Measurements from ENCODE around the gene APOO.
A peak's percentile ranks its signal among the peaks of the same experiment; 100 is the strongest.
"Not testable (repeated sequence)": the region's sequence is repeated elsewhere in the genome, so short reads cannot be mapped to it uniquely, and the experiment has no call there.

The APOO gene

GRCh38 chrX:23901805-23902204 is 5.9 kb downstream of the APOO start:
- peak; percentile 71 for DNase-seq

- DNase-seq = no peak
Measured at GRCh38 chrX:23901060-23901459, 6.7 kb downstream of the APOO start.

- DNase-seq = no peak
Measured at GRCh38 chrX:23900220-23900797, 7.4 kb downstream of the APOO start.

DNA sequence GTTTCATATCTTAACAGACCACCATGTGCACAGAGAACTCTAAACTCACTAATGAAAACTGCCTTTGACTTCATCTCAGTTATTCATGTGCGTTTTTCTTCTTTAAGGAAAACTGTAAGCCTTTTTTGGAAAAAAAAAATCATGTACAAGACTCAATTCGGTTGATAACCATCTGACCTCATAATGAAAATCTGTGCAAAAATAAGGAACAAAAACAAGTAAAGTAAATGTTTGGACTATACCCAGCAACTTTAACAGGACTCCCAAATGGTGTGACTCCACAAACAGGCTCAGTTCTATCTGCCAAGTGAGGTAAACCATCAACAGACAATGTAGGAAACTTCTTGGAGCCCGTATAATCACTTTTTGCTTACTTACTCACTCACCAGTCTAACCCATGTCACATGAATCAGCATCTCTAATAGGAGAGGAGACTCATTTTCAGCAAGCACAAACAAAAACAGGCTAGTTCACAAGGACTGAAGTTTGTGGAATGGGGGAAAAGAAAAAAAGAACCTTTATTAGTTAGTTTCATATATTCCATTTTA is 9.3 kb downstream of the APOO start:
- no peak for DNase-seq

DNA sequence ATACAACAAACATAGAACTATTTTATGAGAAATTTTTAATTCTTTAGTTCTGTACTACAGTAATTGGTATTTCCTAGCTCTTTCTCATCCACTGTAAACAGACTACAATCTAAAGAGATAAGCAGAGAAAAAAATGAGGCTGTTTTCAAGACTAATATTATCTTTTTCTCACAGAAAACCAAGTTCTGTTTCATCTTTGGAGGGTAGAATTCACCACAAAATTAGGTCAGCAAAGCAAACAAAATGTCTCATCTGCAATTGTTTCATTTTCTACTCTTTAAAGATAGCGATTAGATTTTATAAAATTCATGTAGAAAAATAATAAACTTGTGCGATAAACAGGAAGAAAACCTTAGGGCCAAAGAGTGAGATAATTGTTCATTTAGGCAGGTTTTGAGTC is 10.8 kb downstream of the APOO start:
- no peak for DNase-seq

GRCh38 chrX:23896539-23896938 is 11.2 kb downstream of the APOO start:
- DNase-seq = not testable (repeated sequence)

DNA sequence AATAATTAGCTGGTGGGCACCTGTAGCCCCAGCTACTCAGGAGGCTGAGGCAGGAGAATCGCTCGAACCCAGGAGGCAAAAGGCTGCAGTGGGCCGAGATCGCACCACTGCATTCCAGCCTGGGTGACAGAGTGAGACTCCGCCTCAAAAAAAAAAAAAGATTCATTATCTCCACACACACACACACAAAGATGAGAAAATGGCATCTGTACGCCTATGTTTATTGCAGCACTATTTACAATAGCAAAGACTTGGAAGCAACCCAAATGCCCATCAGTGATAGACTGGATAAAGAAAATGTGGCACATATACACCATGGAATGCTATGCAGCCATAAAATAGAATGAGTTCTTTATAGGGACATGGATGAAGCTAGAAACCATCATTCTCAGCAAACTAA is 12.7 kb downstream of the APOO start:
- not testable (repeated sequence) for DNase-seq

DNA sequence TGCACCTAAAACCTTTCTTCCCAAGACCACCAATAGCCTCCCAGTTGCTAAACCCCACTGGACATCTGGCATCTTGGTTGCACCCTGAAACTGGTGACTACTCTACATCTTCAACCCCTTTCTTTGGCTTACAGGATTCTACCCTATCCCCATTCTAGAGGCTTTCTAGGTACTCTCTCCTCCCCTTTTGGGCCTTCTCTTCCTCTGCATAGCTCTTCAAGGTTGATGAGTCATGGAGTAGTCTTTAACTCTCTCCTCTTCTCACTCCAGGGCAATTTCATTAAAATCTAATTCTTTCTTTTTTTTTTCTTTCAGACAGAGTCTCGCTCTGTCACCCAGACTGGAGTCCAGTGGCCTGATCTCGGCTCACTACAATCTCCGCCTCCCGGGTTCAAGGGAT is 16.8 kb downstream of the APOO start:
- no peak for DNase-seq

DNA sequence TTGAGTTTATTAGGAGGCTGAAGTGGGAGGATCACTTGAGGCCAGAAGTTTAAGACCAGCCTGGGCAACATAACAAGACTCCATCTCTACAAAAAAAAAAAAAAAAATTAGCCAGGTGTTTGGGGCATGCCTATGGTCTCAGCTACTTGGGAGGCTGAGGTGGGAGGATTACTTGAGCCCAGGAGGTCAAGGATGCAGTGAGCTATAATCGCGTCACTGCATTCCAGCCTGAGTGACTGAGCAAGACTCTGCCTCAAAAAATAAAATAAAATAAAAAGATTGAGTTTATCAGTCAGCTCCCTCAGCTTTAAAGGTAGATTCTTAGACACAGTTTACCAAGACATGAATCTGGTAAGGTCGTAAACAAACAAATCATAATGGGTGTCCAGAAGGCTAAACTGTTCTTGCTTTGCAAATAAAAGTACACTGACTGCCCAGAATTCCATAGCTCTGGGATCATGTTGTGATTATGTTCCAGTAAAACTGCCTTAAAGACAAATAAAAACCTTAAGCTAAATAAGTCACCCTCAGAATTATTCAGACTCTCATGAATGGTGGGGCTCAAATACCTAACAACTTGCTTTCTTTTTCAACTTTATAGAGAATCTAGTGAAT is 18.7 kb downstream of the APOO start:
- no peak for DNase-seq

- no peak for DNase-seq
Measured at GRCh38 chrX:23887918-23888317, 19.8 kb downstream of the APOO start.

DNA sequence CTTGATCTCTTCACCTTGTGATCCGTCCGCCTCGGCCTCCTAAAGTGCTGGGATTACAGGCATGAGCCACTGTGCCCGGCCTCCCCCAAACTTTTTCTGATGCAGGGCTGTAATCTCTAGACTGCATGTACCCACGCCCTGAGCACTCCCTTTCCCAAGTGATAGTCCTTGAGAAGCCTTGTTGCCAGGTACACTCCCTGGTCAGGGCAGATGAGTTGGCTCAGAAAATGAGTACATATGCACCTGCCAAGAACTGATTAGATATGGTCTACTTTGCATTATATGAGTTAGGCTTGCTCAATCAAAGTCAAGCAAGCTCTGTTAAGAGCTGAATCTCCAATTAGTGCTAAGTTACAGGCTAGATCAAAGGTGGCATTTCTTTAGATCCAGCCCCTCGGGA is 20.3 kb downstream of the APOO start:
- no peak for DNase-seq

GRCh38 chrX:23885803-23886202 is 21.9 kb downstream of the APOO start:
- no peak for DNase-seq

- DNase-seq = no peak
Measured at GRCh38 chrX:23884427-23885024, 23.2 kb downstream of the APOO start.

DNA sequence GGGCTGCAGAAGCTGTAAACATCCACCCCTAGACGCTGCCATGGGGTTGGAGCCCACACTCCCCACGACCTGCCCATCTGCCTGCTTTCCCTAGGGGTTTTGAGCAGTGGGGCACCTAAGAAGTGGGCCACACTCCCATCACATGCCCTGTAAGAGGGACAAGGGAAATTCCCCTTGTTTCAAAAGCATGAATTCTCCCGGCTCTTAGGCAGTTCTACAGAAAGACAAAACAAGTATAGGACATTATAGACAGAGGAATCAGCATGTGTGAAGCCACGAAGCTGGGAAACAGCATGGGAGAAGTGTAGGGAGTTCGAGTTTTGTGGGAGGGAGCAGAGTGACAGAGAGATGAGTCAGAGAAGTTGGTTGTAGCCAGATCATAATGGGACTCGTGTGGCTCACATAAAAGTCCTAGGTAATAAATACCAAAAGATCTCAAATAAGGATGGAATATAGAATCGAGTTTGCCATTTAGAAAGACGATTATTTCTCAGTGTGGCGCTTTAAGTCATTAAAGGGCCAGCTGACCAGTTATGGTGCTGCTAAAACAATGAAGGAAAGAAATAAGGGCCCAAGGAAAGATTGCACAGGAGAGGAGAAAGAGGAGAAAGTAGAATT is 23.9 kb downstream of the APOO start:
- DNase-seq = no peak

- no peak for DNase-seq
Measured at GRCh38 chrX:23879380-23880090, 28.2 kb downstream of the APOO start.

GRCh38 chrX:23871905-23872546 is 35.7 kb downstream of the APOO start:
- DNase-seq = no peak

DNA sequence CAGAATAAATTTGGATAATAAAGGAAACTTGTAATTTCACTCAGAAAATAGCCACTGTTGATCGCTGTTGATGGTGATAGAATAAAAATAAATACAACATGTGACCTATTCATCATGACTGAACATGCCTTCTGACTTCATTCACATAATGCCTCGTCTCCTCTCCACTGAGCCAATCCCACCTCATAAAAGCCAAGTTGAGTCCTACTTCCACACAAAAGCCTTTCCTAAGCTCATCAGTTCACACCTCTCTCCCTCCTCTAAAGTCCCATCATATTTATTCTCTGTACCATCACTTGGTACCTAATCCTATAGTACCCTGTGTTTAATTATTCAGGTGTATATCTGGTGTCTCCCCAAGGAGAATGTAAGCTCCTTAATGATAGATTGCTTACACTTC is 37.7 kb downstream of the APOO start:
- no peak for DNase-seq

DNA sequence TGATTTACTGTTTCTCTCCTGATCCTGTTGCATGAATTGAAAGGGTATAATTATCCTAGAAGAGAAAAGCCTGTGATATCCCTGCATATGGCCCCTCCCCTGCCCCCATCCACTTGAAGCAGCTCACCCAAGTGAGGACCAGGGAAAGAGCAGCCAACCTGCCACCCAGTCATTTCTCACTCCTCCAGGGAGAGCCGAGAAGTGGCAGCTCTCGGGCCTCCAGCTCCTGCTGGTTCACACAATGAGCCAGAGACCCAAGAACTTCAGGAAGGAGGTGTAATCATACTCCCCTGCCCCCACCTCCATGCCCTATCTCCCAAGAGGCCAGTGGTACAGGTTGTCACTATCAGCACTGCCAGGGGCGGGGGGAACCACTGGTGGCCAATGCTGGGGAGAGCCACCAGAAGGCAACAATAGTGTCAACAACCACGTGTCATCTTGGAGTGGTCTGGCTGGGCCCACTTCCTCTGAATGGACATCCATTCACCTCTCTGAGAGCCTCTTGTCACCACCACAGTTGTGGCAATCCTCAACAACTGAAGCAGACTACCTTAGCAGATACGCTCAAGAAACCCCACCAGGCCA is 42.9 kb downstream of the APOO start:
- no peak for DNase-seq

DNA sequence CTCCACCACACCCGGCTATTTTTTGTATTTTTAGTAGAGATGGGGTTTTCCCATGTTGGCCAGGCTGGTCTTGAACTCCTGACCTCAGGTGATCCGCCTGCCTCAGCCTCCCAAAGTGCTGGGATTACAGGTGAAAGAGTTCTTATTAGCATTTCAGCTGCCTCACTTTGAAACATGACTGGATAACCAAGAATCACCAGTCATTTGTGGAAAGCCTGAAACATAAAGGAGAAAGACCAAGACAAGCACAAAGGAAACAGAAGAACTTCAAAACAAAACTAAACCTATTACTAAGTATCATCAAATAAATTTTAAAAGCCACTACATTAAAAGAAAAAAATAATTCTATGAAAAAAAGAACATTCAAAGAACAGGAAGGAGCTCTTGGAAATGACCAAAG is 45.8 kb downstream of the APOO start:
- DNase-seq = not testable (repeated sequence)

DNA sequence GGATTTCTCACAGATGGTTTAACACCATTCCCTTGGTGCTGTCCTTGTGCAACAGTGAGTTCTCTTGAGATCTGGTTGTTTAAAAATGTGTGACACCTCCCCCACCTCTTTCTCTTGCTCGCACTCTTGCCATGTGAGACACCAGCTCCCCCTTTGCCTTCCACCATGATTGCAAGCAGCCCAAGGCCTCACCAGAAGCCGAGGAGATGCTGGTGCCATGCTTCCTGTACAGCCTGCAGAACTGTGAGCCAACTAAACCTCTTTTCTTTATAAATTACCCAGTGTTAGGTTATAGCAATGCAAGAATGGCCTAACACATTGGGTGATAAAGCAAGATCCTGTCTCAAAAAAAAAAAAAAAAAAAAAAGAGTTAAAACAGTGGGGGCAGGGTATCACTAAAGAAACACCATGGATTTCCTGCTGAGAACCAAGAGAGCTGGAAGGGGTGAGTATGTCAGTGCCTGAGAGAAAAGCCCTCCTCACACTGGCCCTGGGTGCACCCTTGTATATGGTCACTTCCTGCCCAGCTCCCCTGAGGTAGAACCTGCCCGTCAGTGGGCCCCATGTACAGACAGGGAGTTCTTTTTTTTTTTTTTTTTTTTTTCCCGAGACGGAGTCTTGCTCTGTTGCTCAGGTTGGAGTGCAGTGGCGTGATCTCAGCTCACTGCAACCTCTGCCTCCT is 46.4 kb downstream of the APOO start:
- DNase-seq = no peak

DNA sequence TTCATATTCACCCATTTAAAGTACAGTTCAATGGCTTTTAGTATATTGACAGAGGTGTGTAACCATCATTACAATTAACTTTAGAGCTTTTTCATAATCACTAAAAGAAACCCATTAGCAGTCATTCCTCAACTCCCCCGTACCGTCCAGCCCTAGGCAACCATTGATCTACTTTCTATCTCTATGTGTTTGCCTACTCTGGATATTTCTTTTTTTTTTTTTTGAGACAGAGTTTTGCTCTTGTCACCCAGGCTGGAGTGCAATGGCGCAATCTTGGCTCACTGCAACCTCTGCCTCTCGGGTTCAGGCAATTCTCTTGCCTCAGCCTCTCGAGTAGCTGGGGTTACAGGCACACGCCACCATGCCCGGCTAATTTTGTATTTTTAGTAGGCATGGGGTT is 48.5 kb downstream of the APOO start:
- DNase-seq = not testable (repeated sequence)

- no peak for DNase-seq
Measured at GRCh38 chrX:23857935-23858334, 49.8 kb downstream of the APOO start.
